ENCODE results near the gene ASL.
"Not testable (repeated sequence)": the region's sequence is repeated elsewhere in the genome, so short reads cannot be mapped to it uniquely, and the experiment has no call there.

The ASL gene

DNA sequence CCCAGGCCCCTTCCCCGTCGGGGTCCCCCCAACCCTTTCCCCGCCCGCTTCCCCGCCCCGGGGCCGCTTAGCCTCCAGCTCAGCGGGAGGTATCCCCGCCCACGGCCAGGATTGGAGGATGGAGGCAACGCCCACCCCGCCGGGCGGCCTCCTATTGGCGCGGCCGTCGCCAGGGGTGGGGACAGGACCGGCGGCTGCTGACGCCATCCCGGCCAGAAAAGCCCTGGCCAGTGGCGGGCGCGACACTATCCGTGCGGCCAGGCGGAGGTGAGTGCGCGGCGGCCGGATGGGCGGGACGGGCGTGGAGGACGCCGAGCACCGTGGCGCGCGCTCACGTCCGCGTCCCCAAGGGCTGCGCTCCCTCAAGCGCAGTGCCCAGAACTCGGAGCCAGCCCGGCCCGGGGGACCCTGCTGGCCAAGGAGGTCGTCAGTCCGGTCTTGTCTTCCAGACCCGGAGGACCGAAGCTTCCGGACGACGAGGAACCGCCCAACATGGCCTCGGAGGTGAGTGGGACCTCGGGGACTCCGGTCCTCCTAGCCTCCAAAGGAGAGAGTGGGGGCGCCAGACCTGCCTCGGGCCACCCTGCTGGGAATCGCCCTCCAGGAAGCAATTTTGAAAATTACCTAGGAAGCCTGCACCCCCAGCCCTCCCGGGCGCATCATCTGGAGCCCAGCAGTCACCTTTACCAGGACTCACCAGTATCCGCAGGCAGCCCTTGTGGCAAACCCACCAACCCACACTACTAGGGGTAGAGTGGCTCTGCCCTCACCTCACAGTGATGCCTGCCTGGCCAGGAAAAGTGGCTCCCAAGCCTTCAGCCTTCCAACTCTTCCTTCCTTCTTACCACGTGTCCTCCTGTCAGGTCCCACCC is at the start of gene ASL:
Gene ASL (plus strand): TSS at position 230 of the 872 bp plus-strand sequence. CDS start 263 bp downstream, at position 493.
- DNase-seq (ENCODE audit: low read depth, low spot score): peak; percentile 16

DNA sequence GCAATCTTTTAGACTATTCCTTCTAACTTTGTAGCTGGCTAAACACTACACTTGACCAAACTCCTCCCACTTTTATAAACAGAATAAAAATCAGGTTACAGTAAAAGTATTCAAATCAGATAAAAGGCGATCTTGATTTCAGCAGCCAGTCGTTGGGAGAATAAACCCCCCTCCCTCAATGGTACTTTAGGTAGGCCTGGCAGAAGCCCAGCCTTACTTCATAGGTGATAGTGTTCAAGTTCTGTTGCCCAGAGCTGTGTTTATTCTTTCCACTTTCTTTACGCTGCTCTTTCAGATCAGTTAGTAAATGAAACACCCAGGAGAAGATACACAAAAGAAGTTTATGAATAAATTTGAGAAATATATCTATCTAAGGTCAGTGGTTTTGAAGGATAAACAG is 47.3 kb upstream of the ASL start:
- DNase-seq (ENCODE audit: low read depth, low spot score): not testable (repeated sequence)

DNA sequence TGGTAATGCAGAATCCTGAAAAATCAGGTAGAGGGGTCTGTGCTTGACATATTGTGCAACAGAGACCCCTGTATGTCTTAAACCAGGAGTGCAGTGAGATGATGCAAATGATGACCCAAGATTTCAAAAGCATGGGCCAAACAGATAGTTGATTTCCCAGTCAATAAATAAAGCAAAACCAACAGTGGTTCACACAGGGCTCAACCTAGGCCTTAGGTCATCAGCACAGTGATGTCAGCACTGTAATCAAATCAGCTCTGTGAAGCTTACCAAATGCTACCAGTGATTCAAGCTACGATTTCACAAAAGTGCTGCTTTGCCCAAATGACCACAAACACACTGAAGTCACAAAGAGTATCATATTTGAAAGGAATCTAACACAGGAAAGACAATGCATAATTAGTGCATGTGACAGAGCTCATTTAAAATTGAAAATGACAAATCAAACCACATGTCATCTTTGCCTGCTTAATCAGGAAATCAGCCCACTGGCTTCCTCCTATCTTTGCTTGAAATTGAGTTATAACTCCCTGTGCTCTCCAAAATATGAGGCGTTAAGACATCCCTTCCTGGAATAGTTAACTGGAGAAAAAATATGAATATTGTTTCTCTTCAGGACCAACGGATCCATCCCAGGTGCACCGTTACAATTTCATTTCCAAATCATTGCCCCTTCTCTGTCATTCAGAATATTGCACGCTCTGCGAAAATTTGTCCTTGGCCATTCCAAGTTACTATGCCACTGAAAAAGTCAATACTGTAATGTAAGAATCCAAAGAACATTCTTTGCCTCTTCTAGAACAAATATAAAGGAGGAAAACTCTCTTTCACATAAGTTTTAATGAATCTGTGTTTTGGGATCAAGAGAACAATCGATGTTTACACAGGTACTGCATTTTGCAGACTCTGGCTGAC is 41.9 kb upstream of the ASL start:
- no peak for DNase-seq (ENCODE audit: low read depth, low spot score)

DNA sequence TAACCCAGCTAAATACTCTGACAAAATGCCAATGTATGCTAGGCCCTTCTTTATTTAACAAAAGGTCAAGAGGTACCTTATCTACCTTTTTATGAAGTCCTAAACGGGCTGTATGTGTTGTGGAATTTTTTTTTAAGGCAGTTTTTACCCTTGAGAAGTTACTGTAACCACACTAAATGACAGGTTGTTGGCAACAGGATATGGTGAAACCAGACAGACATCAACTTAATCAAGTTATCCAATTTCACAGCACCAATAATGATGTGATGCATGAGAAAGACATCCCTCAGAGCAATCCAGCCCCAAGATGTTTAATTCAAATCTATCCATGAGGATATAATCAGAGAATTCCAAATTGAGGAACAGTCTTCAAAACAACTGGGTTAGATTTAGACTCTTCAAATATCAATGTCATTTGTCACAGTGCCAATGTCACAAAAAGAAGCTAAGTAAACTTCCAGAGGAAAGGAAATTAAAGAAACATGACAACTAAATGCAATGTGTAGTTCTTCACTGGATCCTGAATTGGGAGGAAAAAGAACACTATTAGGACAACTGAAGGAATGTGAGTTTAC is 41.1 kb upstream of the ASL start:
- not testable (repeated sequence) for DNase-seq (ENCODE audit: low read depth, low spot score)

DNA sequence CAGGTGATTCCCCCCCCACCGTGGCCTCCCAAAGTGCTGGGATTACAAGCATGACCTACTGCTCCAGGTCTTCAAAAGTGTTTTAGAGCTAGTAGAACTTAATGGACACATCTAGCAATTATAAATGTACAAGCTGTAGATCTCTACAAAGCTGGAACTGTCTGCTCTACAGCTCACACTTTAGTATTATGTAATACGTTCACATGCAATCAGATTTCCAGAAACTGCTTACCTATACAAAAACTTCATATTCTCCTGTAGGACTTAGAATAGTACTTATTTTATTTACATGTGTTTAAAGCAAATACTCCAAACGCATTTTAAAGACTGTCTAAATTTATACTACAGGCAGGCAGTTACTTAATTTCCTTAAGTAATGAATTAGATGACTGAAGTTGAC is 39.2 kb upstream of the ASL start:
- no peak for DNase-seq (ENCODE audit: low read depth, low spot score)

DNA sequence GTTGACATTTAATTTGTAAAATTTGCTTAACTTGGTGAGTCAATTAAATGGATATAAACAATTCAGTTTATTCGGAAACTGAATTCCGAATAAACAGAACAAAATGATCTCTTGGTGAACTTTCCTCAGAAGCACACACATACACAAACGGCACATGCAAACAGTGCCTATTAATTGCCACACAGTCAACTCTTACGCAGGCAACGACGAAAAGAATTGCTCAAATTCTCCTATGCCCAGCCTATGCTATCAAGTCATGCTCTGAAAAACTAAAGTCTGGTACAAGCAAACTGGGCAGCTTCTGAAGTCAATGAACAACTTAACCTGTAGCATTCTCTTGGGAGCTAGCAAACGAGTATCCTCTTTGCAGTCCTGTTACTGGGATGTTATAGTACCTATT is 38.8 kb upstream of the ASL start:
- no peak for DNase-seq (ENCODE audit: low read depth, low spot score)

DNA sequence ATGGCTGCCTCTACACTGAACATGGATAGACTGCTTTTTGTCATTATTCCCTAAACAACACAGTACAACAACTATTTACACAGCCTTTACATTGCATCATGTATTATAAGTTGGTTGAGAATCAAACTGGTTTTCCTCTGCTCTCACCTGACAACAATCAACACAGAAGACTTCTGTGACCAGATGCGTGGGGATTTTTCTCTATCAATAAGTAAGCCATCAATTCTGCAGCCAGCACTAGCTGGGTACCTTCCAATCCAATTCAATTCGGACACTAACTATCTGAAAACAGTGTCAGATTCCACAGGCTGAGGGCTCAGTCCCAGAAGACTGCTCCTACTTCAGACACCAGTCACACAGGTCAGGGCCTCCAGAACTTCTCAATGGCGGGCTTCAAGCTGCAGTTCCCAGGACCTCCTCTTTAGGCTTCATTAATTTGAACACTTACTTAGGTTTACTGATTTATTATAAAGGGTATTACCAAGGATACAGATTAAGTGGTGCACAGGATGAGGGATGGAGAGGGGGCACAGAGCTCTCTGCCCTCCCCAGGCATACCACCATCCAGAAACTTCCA is 36.4 kb upstream of the ASL start:
- DNase-seq (ENCODE audit: low read depth, low spot score): no peak

DNA sequence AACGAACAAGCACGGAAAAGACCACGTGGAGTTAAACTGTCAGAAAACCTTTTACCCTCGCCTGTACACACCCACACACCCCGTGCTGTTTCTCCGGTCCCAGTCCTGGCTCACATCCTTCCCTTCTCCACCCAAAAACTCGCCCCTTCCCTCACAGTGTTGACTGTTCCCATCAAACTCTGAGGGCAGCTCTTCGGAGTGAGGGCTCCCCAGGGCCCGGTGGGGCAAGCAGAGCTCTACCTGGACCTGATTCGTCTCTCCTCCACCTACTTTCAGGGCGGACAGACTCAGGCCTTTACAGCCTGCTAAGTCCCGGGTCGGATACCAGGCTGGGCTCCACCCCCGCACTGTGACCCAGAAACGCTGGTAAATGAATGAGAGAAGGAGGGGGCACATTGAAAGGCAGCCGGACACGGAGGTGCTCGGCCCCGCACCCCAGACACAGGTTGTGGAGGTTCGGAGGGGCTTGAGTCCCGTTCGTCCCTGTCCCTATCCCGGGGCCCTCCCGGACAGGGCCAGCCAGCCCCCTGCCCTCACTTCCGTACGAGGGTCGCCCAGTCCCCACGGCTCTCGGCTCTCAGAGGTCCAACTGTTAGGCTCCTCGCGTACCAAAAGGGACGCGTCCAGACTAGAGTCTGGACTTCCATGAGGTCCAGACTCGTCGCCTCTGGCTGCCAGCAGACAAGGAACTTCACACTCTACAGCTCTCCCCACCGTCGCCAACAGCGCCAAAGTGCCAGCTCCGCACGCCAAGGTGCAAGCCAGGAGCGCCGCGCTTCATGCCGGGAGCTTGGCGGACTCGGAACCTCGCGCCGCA is 31.7 kb upstream of the ASL start:
- DNase-seq (ENCODE audit: low read depth, low spot score): no peak

DNA sequence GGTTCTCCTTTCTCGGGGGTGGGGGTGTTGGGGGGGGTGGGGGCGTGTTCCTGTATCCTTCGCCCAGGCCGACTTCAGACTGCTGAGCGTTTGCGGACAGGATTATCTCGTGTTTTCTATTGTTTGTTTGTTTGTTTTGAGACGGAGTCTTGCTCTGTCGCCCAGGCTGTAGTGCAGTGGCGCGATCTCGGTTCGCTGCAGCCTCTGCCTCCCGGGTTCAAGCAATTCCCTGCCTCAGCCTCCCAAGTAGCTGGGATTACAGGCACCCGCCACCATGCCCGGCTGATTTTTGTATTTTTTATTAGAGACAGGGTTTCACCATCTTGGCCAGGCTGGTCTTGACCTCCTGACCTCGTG is 31.1 kb upstream of the ASL start:
- not testable (repeated sequence) for DNase-seq (ENCODE audit: low read depth, low spot score)

DNA sequence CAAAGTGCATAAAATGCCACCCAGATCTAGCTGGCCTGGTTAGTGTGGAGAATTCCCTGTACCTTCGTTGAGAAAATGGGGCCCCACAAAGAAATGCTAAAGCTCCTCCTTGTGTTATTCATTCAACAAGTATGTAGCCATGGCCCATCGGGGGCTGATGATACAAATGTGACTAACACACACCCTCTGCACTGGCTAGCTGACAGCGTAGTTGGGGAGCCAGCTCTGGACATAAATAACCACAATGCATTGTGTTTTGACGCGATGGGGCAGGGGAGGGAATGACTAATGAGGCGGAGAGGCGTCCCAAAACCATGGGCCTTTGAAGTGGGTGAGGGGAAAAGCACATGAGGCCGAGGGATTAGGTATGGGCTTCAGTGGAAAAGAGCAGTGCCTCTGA is 28.2 kb upstream of the ASL start:
- DNase-seq (ENCODE audit: low read depth, low spot score): peak; percentile 21

DNA sequence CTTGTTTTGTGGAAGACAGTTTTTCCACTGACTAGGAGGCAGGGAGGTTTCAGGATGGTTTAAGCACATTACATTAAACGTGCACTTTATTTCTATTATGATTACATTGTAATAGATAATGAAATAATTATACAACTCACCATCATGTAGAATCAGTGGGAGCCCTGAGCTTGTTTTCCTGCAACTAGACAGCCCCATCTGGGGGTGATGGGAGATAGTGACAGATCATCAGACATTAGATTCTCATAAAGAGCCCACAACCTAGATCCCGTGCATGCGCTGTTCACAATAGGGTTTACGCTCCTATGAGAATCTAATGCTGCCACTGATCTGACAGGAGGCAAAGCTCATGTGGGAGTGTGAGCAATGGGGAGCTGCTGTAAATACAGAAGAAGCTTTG is 25.7 kb upstream of the ASL start:
- DNase-seq (ENCODE audit: low read depth, low spot score): not testable (repeated sequence)

DNA sequence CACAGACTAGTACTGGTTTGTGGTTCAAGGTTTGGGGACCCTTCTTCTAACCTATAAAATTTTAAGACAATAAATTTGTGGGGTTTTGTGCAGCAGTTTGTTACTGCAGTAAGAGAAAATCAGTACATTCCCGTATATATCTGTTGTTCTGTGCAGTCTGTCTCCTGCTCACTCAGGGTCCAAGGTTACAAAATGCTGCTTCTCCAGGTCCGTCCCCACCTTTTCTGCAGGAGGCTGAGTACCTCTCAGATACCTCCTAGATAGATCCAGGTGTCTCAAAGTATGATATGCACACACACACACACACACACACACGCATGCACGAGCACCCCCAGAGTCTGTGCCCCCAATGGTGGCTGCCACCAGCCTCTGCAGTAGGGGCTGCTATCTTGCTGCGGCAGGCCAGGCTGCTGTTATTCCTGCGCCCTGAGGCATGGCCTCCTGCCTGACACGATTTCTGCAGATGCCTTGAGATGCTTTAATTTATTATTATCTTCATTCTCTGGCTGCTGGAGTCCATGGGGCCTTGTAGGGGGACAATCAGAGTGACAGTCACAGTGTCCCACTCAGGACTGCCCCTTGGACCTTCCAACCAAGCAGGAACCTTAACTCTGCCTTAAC is 25.2 kb upstream of the ASL start:
- DNase-seq (ENCODE audit: low read depth, low spot score): no peak

DNA sequence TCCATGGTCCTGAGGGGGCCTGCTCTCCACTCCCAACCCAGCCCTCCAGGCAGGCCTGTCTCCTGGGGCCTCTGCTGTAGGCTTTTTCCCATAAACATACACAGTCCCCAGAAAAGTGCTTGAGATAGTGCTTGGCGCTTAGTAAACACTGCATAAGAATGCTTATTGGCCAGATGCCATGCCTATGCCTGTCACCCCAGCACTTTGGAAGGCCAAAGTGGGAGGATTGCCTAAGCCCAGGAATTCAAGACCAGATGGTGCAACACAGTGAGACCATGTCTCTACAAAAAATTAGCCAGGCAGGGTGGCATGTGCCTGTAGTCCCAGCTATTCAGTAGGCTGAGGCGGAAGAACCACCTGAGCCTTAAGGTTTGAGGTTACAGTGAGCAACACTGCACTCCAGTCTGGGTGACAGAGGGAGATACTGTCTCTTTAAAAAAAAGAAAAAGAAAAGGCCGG is 24.6 kb upstream of the ASL start:
- DNase-seq (ENCODE audit: low read depth, low spot score): peak; percentile 8

DNA sequence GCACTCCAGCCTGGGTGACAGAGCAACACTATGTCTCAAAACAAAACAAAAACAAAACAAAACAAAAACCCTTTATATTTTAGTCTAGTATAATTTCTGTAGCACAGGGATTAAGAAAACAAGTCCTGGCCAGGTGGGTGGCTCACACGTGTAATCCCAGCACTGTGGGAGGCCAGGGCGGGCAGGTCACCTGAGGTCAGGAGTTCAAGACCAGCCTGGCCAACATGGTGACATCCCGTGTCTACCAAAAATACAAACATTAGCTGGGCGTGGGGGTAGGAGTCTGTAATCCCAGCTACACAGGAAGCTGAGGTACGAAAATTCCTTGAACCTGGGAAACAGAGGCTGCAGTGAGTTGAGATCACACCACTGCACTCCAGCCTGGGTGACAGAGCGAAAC is 23.2 kb upstream of the ASL start:
- no peak for DNase-seq (ENCODE audit: low read depth, low spot score)

DNA sequence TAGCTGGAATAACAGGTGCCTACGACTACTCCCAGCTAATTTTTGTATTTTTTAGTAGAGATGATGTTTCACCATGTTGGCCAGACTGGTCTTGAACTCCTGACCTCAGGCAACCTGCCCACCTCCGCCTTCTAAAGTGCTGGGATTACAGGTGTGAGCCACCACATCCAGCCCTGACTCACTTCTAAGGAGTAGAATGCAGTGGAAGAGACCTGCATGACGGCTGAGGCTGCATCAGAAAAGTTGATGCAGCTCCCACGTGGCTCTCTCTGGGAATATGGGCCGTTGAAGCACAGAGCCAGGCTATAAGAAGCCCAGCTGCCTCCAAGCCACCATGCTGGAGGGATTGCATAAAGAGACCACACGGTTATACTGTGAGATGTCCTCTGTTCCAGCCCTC is 21.6 kb upstream of the ASL start:
- DNase-seq (ENCODE audit: low read depth, low spot score): no peak

DNA sequence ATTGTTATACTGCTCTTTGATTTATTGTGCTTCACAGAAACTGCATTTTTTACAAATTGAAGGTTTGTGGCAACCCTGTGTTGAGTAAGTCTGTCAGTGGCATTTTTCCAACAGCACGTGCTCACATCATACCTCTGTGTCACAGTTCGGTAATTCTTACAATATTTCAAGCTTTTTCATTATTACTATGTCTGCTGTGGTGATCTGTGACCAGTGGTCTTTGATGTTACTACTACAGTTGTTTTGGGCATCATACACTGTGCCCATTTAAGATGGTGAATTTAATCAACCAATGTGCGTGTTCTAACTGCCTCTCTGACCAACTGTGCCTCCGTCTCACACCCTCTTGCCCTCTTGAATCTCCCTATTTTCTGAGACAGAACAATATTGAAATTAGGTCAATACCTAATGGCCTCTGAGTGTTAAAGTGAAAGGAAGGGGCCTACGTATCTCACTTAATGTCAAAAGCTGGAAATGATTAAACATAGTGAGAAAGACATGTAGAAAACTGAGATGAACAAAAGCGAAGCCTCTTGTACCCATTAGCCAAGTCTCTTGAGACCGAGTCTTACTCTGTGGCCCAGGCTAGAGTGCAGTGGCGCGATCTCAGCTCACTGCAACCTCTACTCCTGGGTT is 20.2 kb upstream of the ASL start:
- DNase-seq (ENCODE audit: low read depth, low spot score): no peak

DNA sequence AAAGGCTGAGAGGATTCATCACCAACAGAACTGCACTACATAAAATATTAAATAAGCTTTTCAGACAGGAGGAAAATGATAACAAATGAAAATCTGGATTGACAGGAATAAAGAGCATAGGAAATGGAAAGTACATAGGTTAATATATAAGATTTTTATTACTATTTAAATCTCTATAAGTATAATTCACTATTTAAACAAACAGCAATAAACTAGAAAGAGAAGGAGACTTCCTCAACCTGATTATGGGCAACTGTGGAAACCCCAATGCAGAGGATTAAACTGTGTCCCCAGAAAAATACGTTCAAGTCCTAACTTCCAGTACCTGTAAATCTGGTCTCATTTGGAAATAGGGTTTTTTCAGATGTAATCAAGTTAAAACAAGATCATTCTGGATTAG is 14.8 kb upstream of the ASL start:
- no peak for DNase-seq (ENCODE audit: low read depth, low spot score)

DNA sequence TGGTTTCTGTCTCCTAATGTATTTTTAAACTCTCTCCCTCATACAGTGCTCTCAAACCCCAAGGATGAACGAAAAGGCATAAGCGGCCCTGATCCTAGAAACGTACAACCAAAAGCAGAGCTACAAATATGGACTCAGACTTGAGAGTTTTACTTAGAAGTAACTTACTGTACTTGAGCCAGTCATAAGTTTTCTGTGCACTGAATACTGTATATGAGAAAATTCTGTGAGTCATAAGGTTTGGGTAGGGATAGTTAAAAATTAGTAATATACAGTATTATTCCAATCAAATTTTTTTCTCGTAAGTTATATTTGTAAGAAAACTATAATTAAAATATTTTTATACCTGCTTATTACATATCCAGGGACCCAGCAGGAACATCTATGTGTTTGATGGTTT is 5.9 kb upstream of the ASL start:
- no peak for DNase-seq (ENCODE audit: low read depth, low spot score)

DNA sequence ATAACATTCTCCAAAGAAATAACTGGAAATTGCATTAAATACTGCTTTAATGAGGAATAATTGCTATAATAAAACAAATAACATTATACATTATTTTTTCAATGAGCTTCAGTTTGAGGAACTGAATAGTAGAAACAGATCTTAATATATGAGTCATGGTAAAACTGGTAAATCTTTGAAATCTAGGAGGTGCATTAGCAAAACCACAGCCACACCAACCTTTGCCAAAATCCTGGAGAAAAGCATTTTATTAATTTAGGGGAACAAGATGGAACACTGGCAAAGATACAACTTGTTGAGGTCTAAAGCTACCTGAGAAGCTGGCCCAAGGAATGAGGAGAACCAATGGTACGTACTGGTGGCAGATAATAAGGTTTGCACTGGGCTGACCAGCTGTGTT is 5.4 kb upstream of the ASL start:
- no peak for DNase-seq (ENCODE audit: low read depth, low spot score)

DNA sequence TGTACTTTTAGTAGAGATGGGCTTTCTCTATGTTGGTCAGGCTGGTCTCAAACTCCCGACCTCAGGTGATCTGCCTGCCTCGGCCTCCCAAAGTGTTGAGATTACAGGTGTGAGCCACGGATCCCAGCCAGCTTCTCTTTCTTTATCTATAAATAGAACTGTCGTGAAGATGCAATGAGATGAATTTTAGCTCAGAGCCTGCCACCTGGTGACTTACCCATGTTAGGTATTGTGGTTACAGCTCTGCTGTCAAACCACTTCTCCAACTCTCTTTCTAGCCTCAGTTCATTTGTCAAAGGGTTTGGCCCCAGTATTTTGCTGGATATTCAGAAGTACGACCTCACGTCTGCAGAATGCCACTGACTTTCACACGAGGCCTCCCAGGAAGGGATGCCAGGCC is 3.4 kb upstream of the ASL start:
- not testable (repeated sequence) for DNase-seq (ENCODE audit: low read depth, low spot score)
